Natural killer cell treated with Interleukin-12 subunit alpha and Interleukin-12 subunit beta and Interleukin-15 and Interleukin-18, amount 100 ng/mL, for 72 hours (primary cell): ENCODE data around the gene SIPA1L3. TPM values are rescaled to one million over a fixed set of nuclear protein-coding genes. Genes with fewer than 3 reads are reported as not detected.

ENCODE experiments used
- ATAC-seq, 2 donors: fragments of 150-1000 bp; cut with Tn5 transposase in 1 of 2; sonication (Bioruptor Pico), chemical (Tn5 transposase) in 1 of 2; 2 replicates each; pipeline ENCODE4 v1.10.0; 2021
- DNase-seq: peaks from one replicate; pipeline ENCODE4 v3.0.0; 2022; ENCODE audit warnings: low spot score
- H3K27ac Mint-ChIP-seq, 2 donors: 1 replicate in 1 of 2; 2 replicates in 1 of 2; pipeline ENCODE4 v1.8.0; 2022; ENCODE audit warnings: mixed read lengths in 2 of 2, mild to moderate bottlenecking in 1 of 2, moderate library complexity in 1 of 2
- H3K27me3 Mint-ChIP-seq, 2 donors: 1 replicate in 1 of 2; 2 replicates in 1 of 2; pipeline ENCODE4 v1.8.0; 2022; ENCODE audit warnings: mixed read lengths in 2 of 2
- H3K36me3 Mint-ChIP-seq: one replicate; pipeline ENCODE4 v1.8.0; 2022; ENCODE audit warnings: mixed read lengths
- H3K4me1 Mint-ChIP-seq, 2 donors: 1 replicate in 1 of 2; 2 replicates in 1 of 2; pipeline ENCODE4 v1.8.0; 2022; ENCODE audit warnings: low read depth in 2 of 2, mixed read lengths in 2 of 2, mild to moderate bottlenecking in 1 of 2
- H3K4me3 Mint-ChIP-seq: one replicate; pipeline ENCODE4 v1.8.0; 2022; ENCODE audit warnings: mixed read lengths
- H3K9me3 Mint-ChIP-seq: 2 replicates; pipeline ENCODE4 v1.8.0; 2022; ENCODE audit warnings: mixed read lengths
- total RNA-seq, 2 donors: library from RNA; stranded (reverse); gene quantifications; one replicate each; pipeline ENCODE4 v1.2.3, GENCODE V29; 2022

Gene SIPA1L3
- total RNA-seq, 2 donors from 2014 or later = 16.8 to 31.0 TPM

- Mint-ChIP-seq H3K36me3 (no peaks in the 10 kb centered on the region), H3K4me1 (peaks cover 0 to 12% of the 10 kb centered on the region in 2 donors), H3K9me3 (no peaks in the 10 kb centered on the region), H3K27ac (no peak overlapping the region), H3K4me3 (no peak overlapping the region), H3K27me3 (no peaks in the 10 kb centered on the region)
- no peak for DNase-seq
- ATAC-seq = no peak
Observed at GRCh38 chr19:37994823-37995130, 87.8 kb downstream of the SIPA1L3 start.

GRCh38 chr19:37995346-37995745, 88.3 kb downstream of the SIPA1L3 start:
- Mint-ChIP-seq H3K27me3 (no peaks in the 10 kb centered on the region), H3K36me3 (no peaks in the 10 kb centered on the region), H3K4me1 (peaks cover 0 to 9% of the 10 kb centered on the region in 2 donors), H3K4me3 (no peak overlapping the region), H3K27ac (no peak overlapping the region), H3K9me3 (no peaks in the 10 kb centered on the region)
- ATAC-seq = peak in 1 of 2 donors; percentile 27
- DNase-seq = no peak

GRCh38 chr19:37997911-37998344, 90.9 kb downstream of the SIPA1L3 start:
- DNase-seq (no peak), ATAC-seq (no peak)
- no peak overlapping the region for H3K27ac Mint-ChIP-seq
- no peak overlapping the region for H3K4me3 Mint-ChIP-seq
- no peaks in the 10 kb centered on the region for H3K36me3 Mint-ChIP-seq
- H3K9me3 Mint-ChIP-seq = no peaks in the 10 kb centered on the region
- peaks cover 0 to 7% of the 10 kb centered on the region in 2 donors for H3K4me1 Mint-ChIP-seq
- H3K27me3 Mint-ChIP-seq = no peaks in the 10 kb centered on the region

- no peaks in the 10 kb centered on the region for H3K36me3 Mint-ChIP-seq
- DNase-seq (no peak), ATAC-seq (no peak)
- H3K4me3 Mint-ChIP-seq = no peak overlapping the region
- no peak overlapping the region for H3K27ac Mint-ChIP-seq
- peaks cover 0 to 4% of the 10 kb centered on the region in 2 donors for H3K4me1 Mint-ChIP-seq
- H3K27me3 Mint-ChIP-seq = no peaks in the 10 kb centered on the region
- no peaks in the 10 kb centered on the region for H3K9me3 Mint-ChIP-seq
Observed at GRCh38 chr19:37998801-37999308, 91.8 kb downstream of the SIPA1L3 start.

GRCh38 chr19:37999309-38000213, 92.6 kb downstream of the SIPA1L3 start:
- Mint-ChIP-seq H3K27ac (no peak overlapping the region), H3K4me3 (no peak overlapping the region), H3K27me3 (no peaks in the 10 kb centered on the region), H3K4me1 (peaks cover 0 to 4% of the 10 kb centered on the region in 2 donors), H3K9me3 (no peaks in the 10 kb centered on the region), H3K36me3 (no peaks in the 10 kb centered on the region)
- ATAC-seq (no peak), DNase-seq (no peak)

- no peak for ATAC-seq
- no peak overlapping the region for H3K4me3 Mint-ChIP-seq
- no peak for DNase-seq
- H3K9me3 Mint-ChIP-seq = no peaks in the 10 kb centered on the region
- H3K4me1 Mint-ChIP-seq = peaks cover 0 to 9% of the 10 kb centered on the region in 2 donors
- H3K27me3 Mint-ChIP-seq = no peaks in the 10 kb centered on the region
- no peak overlapping the region for H3K27ac Mint-ChIP-seq
- H3K36me3 Mint-ChIP-seq = no peaks in the 10 kb centered on the region
Observed at GRCh38 chr19:38001158-38001781, 94.3 kb downstream of the SIPA1L3 start.

- Mint-ChIP-seq H3K9me3 (no peaks in the 10 kb centered on the region), H3K27ac (no peak overlapping the region), H3K36me3 (no peaks in the 10 kb centered on the region), H3K4me3 (no peak overlapping the region), H3K4me1 (peaks cover 5 to 18% of the 10 kb centered on the region in 2 donors), H3K27me3 (no peaks in the 10 kb centered on the region)
- DNase-seq = no peak
- peak; percentile 74 to 83 for ATAC-seq
Observed at GRCh38 chr19:38003438-38004185, 96.6 kb downstream of the SIPA1L3 start.

- peak; percentile 8 to 54 for ATAC-seq
- H3K4me3 Mint-ChIP-seq = no peak overlapping the region
- peaks cover 5 to 18% of the 10 kb centered on the region in 2 donors for H3K4me1 Mint-ChIP-seq
- H3K27ac Mint-ChIP-seq = no peak overlapping the region
- H3K27me3 Mint-ChIP-seq = no peaks in the 10 kb centered on the region
- H3K9me3 Mint-ChIP-seq = no peaks in the 10 kb centered on the region
- no peak for DNase-seq
- no peaks in the 10 kb centered on the region for H3K36me3 Mint-ChIP-seq
Observed at GRCh38 chr19:38004186-38004520, 97.1 kb downstream of the SIPA1L3 start.

- H3K4me1 Mint-ChIP-seq = peaks cover 5 to 22% of the 10 kb centered on the region in 2 donors
- DNase-seq = no peak
- H3K9me3 Mint-ChIP-seq = no peaks in the 10 kb centered on the region
- ATAC-seq = peak; percentile 72 to 83
- H3K27me3 Mint-ChIP-seq = no peaks in the 10 kb centered on the region
- no peaks in the 10 kb centered on the region for H3K36me3 Mint-ChIP-seq
- H3K27ac Mint-ChIP-seq = no peak overlapping the region
- H3K4me3 Mint-ChIP-seq = no peak overlapping the region
Observed at GRCh38 chr19:38004521-38005223, 97.7 kb downstream of the SIPA1L3 start.

GRCh38 chr19:38005224-38005614, 98.2 kb downstream of the SIPA1L3 start:
- H3K36me3 Mint-ChIP-seq = no peaks in the 10 kb centered on the region
- DNase-seq = no peak
- H3K27ac Mint-ChIP-seq = no peak overlapping the region
- no peaks in the 10 kb centered on the region for H3K9me3 Mint-ChIP-seq
- H3K4me1 Mint-ChIP-seq = peaks cover 5 to 26% of the 10 kb centered on the region in 2 donors
- no peaks in the 10 kb centered on the region for H3K27me3 Mint-ChIP-seq
- ATAC-seq = no peak
- H3K4me3 Mint-ChIP-seq = peak overlapping the region; percentile 30

GRCh38 chr19:38006361-38007045, 99.5 kb downstream of the SIPA1L3 start:
- no peak overlapping the region for H3K27ac Mint-ChIP-seq
- no peaks in the 10 kb centered on the region for H3K36me3 Mint-ChIP-seq
- DNase-seq (no peak), ATAC-seq (no peak)
- no peaks in the 10 kb centered on the region for H3K27me3 Mint-ChIP-seq
- no peak overlapping the region for H3K4me3 Mint-ChIP-seq
- H3K4me1 Mint-ChIP-seq = peaks cover 8 to 26% of the 10 kb centered on the region in 2 donors
- H3K9me3 Mint-ChIP-seq = no peaks in the 10 kb centered on the region

- ATAC-seq = no peak
- no peaks in the 10 kb centered on the region for H3K36me3 Mint-ChIP-seq
- H3K27me3 Mint-ChIP-seq = no peaks in the 10 kb centered on the region
- H3K27ac Mint-ChIP-seq = peak overlapping the region in 1 of 2 donors; percentile 33
- DNase-seq = no peak
- no peaks in the 10 kb centered on the region for H3K9me3 Mint-ChIP-seq
- H3K4me3 Mint-ChIP-seq = no peak overlapping the region
- H3K4me1 Mint-ChIP-seq = peaks cover 11 to 29% of the 10 kb centered on the region in 2 donors
Observed at GRCh38 chr19:38009650-38010242, 102.7 kb downstream of the SIPA1L3 start.
